ENCODE results near the gene GDPD5.

The GDPD5 gene

GRCh38 chr11:75431533-75432525 lies 93.9 kb downstream of the GDPD5 start:
- TF ChIP-seq, protein P1, sequence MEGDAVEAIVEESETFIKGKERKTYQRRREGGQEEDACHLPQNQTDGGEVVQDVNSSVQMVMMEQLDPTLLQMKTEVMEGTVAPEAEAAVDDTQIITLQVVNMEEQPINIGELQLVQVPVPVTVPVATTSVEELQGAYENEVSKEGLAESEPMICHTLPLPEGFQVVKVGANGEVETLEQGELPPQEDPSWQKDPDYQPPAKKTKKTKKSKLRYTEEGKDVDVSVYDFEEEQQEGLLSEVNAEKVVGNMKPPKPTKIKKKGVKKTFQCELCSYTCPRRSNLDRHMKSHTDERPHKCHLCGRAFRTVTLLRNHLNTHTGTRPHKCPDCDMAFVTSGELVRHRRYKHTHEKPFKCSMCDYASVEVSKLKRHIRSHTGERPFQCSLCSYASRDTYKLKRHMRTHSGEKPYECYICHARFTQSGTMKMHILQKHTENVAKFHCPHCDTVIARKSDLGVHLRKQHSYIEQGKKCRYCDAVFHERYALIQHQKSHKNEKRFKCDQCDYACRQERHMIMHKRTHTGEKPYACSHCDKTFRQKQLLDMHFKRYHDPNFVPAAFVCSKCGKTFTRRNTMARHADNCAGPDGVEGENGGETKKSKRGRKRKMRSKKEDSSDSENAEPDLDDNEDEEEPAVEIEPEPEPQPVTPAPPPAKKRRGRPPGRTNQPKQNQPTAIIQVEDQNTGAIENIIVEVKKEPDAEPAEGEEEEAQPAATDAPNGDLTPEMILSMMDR (IDR thresholded peaks at IDR 0.05; ENCODE audit: borderline replicate concordance, insufficient read depth, low read depth, low read length), result no peak
- no peak overlapping the region for H3K4me3 ChIP-seq (ENCODE audit: low read depth, low read length)

DNA sequence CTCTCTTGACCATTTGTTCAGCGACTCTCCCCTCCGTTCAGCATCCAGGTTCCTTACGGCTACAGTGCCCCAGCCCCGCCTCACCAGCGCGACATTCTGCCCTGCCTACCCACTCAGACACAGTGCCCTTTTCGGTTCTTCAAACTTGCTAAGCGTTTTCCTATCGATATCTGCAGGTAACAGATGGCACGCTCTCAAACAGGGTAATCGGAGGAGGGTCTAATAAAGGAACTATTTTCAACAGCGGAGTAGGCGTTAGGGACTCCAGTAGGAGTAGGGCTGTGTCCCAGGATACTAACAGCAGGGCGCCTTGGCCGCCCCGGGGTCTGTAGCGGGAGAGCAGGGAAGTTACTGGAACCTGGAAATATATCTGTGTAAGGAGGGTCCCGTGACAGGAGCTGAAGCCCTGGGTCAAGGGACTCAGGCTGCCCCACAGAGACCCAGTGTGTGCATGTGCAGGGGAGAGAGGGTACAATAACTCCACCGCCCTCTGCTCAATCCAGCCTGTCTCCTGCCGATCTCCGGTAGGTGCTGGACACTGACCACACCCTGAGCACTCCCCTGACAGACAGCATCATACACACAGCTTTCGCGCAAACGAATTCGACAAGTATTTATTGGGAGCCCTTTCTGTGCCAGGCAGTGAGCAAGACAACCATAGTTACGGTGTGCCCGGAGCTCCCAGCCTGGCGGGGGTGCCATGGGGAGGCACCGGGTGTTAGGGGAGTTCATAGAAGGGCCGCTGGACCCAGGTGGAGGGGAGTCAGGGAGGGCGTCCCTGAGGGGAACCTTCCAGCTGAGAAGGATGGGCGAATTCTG lies 94.8 kb downstream of the GDPD5 start:
- TF ChIP-seq, protein P1 (IDR thresholded peaks at IDR 0.05; ENCODE audit: borderline replicate concordance, insufficient read depth, low read depth, low read length), result no peak

DNA sequence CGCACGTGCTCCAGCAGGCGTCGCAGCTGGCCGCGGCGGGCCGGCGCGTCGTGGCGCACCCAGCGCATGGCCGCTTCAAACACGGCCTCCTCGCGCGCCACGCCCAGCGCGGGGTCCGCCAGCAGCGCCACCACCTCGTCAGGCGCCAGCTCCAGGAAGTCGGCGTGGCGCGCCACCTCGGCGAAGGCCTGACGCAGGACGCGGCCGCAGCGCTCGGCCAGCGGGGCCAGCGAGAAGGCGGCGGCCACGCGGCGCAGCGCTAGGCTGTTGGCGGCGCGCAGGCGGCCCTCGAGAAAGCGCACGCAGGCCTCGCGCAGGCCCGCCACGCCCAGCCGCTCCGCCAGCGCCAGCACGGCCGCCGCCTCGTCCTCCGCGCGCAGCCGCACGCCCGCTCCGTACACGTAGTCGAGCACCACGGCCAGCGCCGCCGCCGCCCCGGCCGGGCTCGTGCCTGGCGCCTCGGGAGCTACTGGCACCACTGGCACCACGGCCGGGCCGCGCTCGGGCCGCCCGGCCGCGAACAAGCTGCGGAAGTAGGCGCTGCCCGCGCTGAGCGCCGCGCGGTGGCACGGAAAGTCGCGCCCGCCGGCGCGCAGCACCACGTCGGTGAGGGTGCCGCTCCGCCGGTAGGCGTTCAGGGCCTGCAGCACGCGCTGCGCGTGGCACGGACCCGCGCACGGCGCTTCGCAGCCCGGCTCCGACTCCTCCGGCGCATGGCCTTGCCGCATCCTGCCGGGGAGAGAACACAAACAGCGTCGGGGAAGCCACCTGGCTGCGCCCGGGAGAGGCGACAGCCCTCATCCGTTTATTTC lies 95.6 kb downstream of the GDPD5 start:
- TF ChIP-seq, protein P1 (IDR thresholded peaks at IDR 0.05; ENCODE audit: borderline replicate concordance, insufficient read depth, low read depth, low read length), result no peak
- peak overlapping the region; percentile 44 for H3K4me3 ChIP-seq (ENCODE audit: low read depth, low read length)

More for the DNA sequence above, 94.8 kb downstream of the GDPD5 start:
- peak overlapping the region; percentile 44 for H3K4me3 ChIP-seq (ENCODE audit: low read depth, low read length)

GRCh38 chr11:75429641-75429901 lies 96.2 kb downstream of the GDPD5 start:
- TF ChIP-seq, protein P1 (IDR thresholded peaks at IDR 0.05; ENCODE audit: borderline replicate concordance, insufficient read depth, low read depth, low read length), result no peak
- H3K4me3 ChIP-seq (ENCODE audit: low read depth, low read length), result no peak overlapping the region

- TF ChIP-seq, protein P1 (IDR thresholded peaks at IDR 0.05; ENCODE audit: borderline replicate concordance, insufficient read depth, low read depth, low read length), result no peak
- H3K4me3 ChIP-seq (ENCODE audit: low read depth, low read length), result no peak overlapping the region
These were observed 96.6 kb downstream of the GDPD5 start for GRCh38 chr11:75428989-75429640.

DNA sequence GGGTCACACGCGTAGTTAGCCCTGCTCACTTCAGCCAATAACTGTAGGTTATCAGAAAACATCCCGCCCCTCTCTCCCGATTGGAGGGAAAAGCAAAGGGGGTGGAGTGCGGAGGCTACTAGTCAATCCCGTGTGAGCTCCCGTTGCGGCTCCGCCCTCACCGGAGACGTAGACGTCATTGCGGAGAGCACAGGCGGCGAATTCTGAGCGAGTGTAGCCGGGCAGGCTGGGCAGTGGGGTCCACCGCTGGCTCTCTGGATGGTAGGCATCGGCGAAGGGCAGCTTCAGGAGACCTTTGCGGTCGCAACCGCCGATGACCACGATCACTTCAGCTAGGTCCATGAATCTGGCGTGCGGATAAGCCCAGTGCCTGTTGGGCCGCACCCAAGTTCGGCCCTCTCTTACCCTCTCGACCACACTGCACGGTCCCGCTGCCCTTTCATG lies 97.4 kb downstream of the GDPD5 start:
- H3K4me3 ChIP-seq (ENCODE audit: low read depth, low read length), result no peak overlapping the region
- TF ChIP-seq, protein P1 (IDR thresholded peaks at IDR 0.05; ENCODE audit: borderline replicate concordance, insufficient read depth, low read depth, low read length), result no peak

All from GM12875 (cell line).